NCI-H2107 treated with DMSO at 0.1 percent for 48 hours (cell line): ENCODE data around the gene CHSY3.

Experiments used
- DNase-seq: peaks from one replicate; lab custom pipeline; 2025; ENCODE audit not compliant: unreplicated experiment; lab: John Stamatoyannopoulos, UW

CHSY3 gene

DNA sequence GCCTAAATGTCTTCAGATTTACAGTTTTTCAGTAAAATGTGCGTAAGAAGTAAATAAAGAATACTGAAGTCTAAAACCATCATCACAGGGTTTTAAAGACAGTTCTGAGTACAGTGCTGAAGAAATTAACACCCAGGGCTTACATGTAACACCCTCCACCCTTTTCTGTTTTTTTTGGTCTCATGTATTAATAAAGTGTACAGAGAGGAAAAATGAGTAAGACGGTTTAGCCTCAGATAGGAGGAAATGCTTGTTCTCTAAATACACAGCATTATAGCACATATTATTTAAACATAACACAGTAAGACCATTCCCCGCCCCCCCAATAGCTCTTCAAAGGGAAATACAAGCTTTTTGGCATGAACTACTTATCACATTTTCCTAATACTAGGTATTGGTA, 119.3 kb downstream of the CHSY3 start:
- DNase-seq = no peak

GRCh38 chr5:130024006-130024405, 119.7 kb downstream of the CHSY3 start:
- no peak for DNase-seq

GRCh38 chr5:130025511-130025910, 121.2 kb downstream of the CHSY3 start:
- no peak for DNase-seq

GRCh38 chr5:130032807-130033206, 128.5 kb downstream of the CHSY3 start:
- no peak for DNase-seq

DNA sequence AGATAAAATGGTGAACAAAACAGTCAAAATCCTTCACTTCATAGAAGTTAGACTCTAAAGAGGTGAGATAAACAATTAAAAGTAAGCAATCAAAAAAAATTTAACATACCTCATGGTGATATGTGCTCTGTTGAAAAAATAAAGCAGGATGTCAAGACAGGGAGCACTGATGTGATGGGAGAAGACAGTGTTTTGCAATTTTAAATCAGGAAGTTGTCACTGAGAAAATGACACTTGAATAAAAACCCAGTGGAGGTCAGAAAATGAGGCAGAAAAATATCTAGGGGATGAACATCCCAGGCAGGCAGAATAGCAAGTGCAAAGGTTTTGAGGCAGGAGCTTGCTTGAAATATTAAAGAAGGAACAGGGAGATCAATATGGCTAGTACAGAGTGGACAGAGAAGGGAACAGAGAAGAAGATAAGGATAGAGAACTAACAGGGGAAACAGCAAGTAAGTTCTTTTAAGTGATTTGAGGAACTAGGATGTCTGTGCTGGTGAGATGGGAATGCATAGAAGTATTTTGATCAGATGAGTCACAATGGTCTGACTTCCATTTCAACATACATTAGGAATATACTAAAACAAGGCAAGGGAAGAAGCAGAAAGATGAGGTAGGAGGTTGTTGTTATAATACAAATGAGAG, 130.4 kb downstream of the CHSY3 start:
- DNase-seq = no peak

DNA sequence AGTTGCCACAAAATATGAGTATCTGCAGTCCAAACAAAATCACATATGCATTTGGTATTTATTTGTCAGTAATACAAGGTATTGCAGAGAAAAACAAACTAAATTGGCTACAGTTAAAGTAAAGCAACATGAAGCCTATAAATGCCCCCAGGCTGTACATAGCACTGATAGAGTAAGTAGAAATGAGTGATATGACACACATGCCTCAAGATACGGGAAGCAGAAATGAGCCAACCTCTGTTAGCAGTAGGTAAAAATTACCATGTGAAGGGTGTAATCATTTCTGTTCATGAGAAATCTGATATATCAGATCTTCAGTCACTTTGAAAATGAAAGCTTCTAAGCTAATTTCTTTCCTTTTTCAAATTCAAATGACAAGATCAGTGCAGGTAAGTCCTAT, 131.1 kb downstream of the CHSY3 start:
- DNase-seq = no peak

DNA sequence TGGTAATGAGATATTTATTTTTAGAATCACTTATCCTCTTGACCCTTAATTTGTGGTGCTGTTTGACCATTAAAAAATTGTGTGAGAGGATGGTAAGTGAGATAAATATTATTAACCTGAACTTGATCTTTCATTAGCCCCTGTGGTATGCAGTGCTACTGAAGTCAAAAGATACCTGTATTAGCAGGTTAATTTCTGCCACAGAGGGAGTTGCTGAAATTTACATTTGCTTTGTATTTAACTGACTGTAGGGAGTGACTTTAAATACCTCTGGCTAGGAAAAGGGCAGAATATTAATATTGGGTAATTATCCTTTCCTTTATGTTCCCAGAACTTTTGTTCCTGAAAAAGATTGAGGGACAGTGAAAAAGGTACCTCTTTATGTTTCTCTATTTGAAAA, 133.6 kb downstream of the CHSY3 start:
- DNase-seq = no peak

GRCh38 chr5:130043834-130044233, 139.6 kb downstream of the CHSY3 start:
- no peak for DNase-seq

DNA sequence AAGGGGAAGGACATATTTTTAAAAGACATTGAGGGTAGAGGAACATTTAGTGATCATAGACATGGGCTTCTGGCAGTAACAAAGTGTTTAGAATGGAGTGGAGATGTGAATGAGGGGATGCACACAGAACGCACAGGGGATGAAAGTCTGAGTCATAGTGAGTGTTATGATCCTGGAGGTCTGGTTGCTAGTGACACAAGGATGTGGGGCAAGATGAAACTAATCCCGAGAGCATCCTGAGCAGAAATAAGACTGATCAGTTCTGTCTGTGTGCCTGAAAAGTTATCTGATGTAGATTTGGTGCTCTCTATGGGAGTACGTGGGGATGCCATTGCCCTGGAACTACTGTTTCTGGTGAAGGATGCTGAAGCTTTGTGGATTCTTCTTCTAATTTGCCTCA, 141.1 kb downstream of the CHSY3 start:
- no peak for DNase-seq

DNA sequence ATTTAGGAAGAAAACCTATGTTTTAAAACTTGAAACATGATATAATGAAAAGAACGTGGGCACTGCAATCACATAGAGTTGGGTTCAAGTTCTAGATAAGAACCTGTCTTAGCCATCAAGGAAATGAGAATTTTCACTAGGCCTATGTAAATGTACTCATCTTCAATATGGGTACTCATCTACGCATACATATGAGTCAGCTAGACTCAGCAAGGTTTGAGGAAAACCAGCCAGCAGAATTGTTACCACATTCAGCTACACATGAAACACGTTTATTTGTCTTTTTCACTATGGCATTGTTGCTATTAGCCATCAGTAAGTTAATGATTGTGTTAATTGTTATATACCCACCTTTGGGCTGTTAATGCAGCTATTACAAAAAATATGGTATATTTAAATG, 146.3 kb downstream of the CHSY3 start:
- DNase-seq = no peak

- DNase-seq = no peak
Measured at GRCh38 chr5:130052752-130053151, 148.5 kb downstream of the CHSY3 start.

DNA sequence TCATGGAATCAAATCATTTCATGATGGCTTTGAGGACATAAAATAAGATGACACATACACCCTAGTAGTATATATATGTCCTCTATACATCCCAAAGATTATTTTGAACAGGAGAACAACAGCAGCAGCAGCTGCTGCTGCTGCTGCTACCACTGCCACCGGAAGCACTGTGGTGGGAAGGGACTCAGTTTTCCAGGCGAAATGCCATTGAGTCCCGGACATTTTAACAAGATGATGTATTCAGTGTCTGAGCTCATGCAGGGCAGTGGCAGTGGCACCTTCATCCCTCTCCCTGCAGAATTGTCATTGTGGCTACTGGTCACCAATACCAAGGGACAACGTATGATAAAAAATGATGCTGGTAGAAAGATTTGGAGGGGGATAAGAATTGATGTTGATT, 151.3 kb downstream of the CHSY3 start:
- DNase-seq = no peak

DNA sequence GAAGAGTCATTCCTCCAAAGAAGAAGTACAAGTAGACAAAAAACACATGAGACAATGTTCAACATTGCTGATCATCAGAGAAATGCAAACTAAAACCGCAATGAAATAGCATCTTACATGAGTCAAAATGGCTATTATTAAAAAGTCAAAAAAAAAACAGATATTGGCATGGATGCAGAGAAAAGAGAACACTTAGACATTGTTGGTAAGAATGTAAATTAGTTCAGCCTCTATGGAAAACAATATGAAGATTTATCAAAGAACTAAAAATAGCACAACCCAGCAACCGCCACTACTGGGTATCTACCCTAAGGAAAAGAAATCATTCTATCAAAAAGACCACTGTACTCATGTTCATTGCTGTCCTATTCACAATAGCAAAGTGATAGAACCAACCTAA, 157.5 kb downstream of the CHSY3 start:
- no peak for DNase-seq

DNA sequence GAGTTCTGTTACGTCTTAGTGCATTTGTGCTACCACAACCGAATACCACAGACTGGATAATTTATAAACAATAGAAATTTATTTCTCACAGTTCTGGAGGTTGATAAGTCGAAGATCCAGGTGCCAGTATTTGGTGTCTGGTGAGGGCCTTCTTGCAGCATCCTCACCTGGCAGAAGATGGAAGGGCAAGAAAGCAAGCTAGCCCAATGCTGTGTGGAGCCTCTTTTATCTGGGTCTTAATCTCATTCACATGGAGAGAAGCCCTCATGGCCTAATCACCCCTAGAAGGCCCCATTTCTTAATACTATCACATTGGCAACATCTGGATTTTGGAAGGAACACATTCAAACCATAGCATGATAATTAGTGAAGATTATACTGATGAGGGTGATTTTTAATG, 159.3 kb downstream of the CHSY3 start:
- DNase-seq = no peak

- DNase-seq = no peak
Measured at GRCh38 chr5:130064484-130064883, 160.2 kb downstream of the CHSY3 start.

GRCh38 chr5:130065617-130066016, 161.4 kb downstream of the CHSY3 start:
- DNase-seq = no peak

- no peak for DNase-seq
Measured at GRCh38 chr5:130066644-130067043, 162.4 kb downstream of the CHSY3 start.

GRCh38 chr5:130067364-130067763, 163.1 kb downstream of the CHSY3 start:
- DNase-seq = no peak

- DNase-seq = no peak
Measured at GRCh38 chr5:130068101-130068500, 163.8 kb downstream of the CHSY3 start.

DNA sequence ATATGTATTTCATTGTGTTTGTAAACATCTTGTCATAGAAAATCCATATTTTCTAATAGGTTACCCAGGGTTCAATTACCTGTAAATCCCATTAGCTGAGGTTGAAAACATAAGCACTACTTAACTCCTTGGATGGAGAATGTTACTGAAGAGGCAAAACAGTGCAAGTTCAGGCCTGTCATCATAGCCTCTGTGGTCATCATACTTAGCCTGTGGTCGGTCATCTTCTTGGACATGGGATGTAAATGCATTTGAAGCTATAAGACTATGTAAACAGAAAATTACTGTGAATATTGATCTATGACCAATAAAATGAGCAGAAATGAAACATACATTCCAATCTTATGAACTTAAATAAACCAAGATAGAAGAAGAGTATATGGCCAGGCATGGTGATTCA, 164.7 kb downstream of the CHSY3 start:
- DNase-seq = no peak

GRCh38 chr5:130074820-130075219, 170.6 kb downstream of the CHSY3 start:
- DNase-seq = no peak

DNA sequence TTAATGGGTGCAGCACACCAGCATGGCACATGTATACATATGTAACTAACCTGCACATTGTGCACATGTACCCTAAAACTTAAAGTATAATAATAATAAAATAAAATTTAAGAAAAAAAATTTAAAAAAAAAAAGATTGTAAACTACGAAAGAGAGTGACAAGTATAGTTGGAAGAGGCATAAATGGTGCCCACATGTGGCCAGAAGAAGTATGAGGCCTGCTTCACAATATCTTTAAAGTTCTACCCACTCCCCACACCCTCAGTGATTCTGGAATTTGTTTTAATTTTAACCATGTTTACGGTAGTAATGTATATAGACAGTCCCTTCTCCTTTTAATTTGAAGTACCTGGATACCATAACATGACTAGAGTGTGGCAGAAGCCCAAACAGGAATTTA, 172.7 kb downstream of the CHSY3 start:
- no peak for DNase-seq

- DNase-seq = no peak
Measured at GRCh38 chr5:130078661-130079060, 174.4 kb downstream of the CHSY3 start.
